GM23338 (cell line): Measurements from ENCODE around the gene HSCB. TPM values are rescaled to one million over a fixed set of nuclear protein-coding genes. Genes with fewer than 3 reads are reported as not detected.
A peak's percentile ranks its signal among the peaks of the same experiment; 100 is the strongest.

Experiments
- ATAC-seq: fragments of 200-7000 bp; cut with Tn5 transposase; 3 replicates; pipeline ENCODE4 v1.9.1; 2020
- DNase-seq: peaks from one replicate; pipeline ENCODE4 v3.0.0-alpha.2; 2015; ENCODE audit warnings: low spot score
- H2AFZ ChIP-seq: fragments of 200-600 bp; sonication (generic); 2 replicates; pipeline ENCODE4 v1.8.0; 2016; ENCODE audit warnings: antibody characterized with exemption, mild to moderate bottlenecking, moderate library complexity
- H3F3A ChIP-seq: fragments of 200-600 bp; sonication (generic); replicated peaks from 2 replicates; pipeline ENCODE4 v1.8.0; 2017; ENCODE audit warnings: antibody characterized with exemption, mixed run types, low read depth
- H3K27ac ChIP-seq: fragments of 200-600 bp; sonication (generic); 2 replicates; pipeline ENCODE4 v1.6.1; 2016; ENCODE audit warnings: low read depth
- H3K27me3 ChIP-seq: fragments of 200-600 bp; sonication (generic); 2 replicates; pipeline ENCODE4 v1.8.0; 2016; ENCODE audit warnings: mild to moderate bottlenecking, mixed run types, moderate library complexity; ENCODE audit not compliant: insufficient read depth
- H3K36me3 ChIP-seq: fragments of 200-600 bp; sonication (generic); 2 replicates; pipeline ENCODE4 v1.8.0; 2016; ENCODE audit warnings: mild to moderate bottlenecking; ENCODE audit not compliant: insufficient read depth
- H3K4me1 ChIP-seq: fragments of 200-600 bp; sonication (generic); 2 replicates; pipeline ENCODE4 v1.8.0; 2016; ENCODE audit warnings: mild to moderate bottlenecking, moderate library complexity; ENCODE audit not compliant: insufficient read depth
- H3K4me2 ChIP-seq: fragments of 200-600 bp; sonication (generic); 2 replicates; pipeline ENCODE4 v1.7.1; 2017; ENCODE audit warnings: mixed run types
- H3K4me3 ChIP-seq: fragments of 200-600 bp; sonication (generic); 2 replicates; pipeline ENCODE4 v1.6.1; 2016; ENCODE audit warnings: mixed run types
- H3K79me2 ChIP-seq: fragments of 200-600 bp; sonication (generic); replicated peaks from 2 replicates; pipeline ENCODE4 v1.8.0; 2017; ENCODE audit warnings: mild to moderate bottlenecking; ENCODE audit not compliant: insufficient read depth
- H3K9me2 ChIP-seq: fragments of 200-600 bp; sonication (generic); 2 replicates; pipeline ENCODE4 v1.8.0; 2017; ENCODE audit not compliant: insufficient read depth
- H4K20me1 ChIP-seq: fragments of 200-600 bp; sonication (generic); replicated peaks from 2 replicates; pipeline ENCODE4 v1.8.0; 2017; ENCODE audit warnings: mild to moderate bottlenecking; ENCODE audit not compliant: insufficient read depth
- H3K27ac Mint-ChIP-seq: 2 replicates; pipeline ENCODE4 v1.8.0; 2020; ENCODE audit warnings: inconsistent platforms, mild to moderate bottlenecking, moderate library complexity, mixed read lengths
- H3K27me3 Mint-ChIP-seq: 3 replicates; pipeline ENCODE4 v1.8.0; 2022; ENCODE audit warnings: low read depth, mild to moderate bottlenecking, moderate library complexity, mixed read lengths, inconsistent platforms; ENCODE audit not compliant: insufficient read depth, poor library complexity
- H3K36me3 Mint-ChIP-seq: 3 replicates; pipeline ENCODE4 v1.8.0; 2021; ENCODE audit warnings: low read depth, mild to moderate bottlenecking, inconsistent platforms, moderate library complexity, mixed read lengths
- H3K4me1 Mint-ChIP-seq: 3 replicates; pipeline ENCODE4 v1.8.0; 2020; ENCODE audit warnings: mild to moderate bottlenecking, inconsistent platforms, mixed read lengths
- H3K4me3 Mint-ChIP-seq: 3 replicates; pipeline ENCODE4 v1.8.0; 2021; ENCODE audit warnings: moderate library complexity, mild to moderate bottlenecking, inconsistent platforms, mixed read lengths
- H3K9me3 Mint-ChIP-seq: 3 replicates; pipeline ENCODE4 v1.8.0; 2020; ENCODE audit warnings: moderate library complexity, mild to moderate bottlenecking, inconsistent platforms, mixed read lengths
- CTCF ChIP-seq, 2 experiments: fragments of 200-600 bp in 1 of 2; sonication (generic) in 1 of 2; conservative IDR thresholded peaks; 2 replicates each; pipeline versions ENCODE4 v1.5.1 to v1.6.1; 2016 to 2017; ENCODE audit warnings: antibody characterized with exemption in 2 of 2, low read depth in 2 of 2, mild to moderate bottlenecking in 2 of 2, moderate library complexity in 1 of 2
- EZH2 ChIP-seq: fragments of 200-600 bp; sonication (generic); IDR thresholded peaks from one replicate; pipeline ENCODE4 v1.8.0; 2017; ENCODE audit warnings: antibody characterized with exemption, mild to moderate bottlenecking, low read depth; ENCODE audit not compliant: unreplicated experiment
- EZH2phosphoT487 ChIP-seq: fragments of 200-600 bp; sonication (generic); IDR thresholded peaks from one replicate; pipeline ENCODE4 v1.8.1; 2018; ENCODE audit warnings: antibody characterized with exemption; ENCODE audit not compliant: unreplicated experiment
- JUNB ChIP-seq: IDR thresholded peaks from one replicate; pipeline ENCODE4 v1.6.1; 2016; ENCODE audit warnings: antibody characterized with exemption; ENCODE audit not compliant: unreplicated experiment
- NANOG ChIP-seq: IDR thresholded peaks from 2 replicates; pipeline ENCODE4 v1.6.1; 2016; ENCODE audit warnings: antibody characterized with exemption, borderline replicate concordance
- REST ChIP-seq: IDR thresholded peaks from one replicate; pipeline ENCODE4 v1.6.1; 2018; ENCODE audit warnings: antibody characterized with exemption; ENCODE audit not compliant: unreplicated experiment
- ZNF331 ChIP-seq: fragments of 250-450 bp; sonication (Bioruptor Pico); IDR thresholded peaks from 2 replicates; pipeline ENCODE4 v1.5.0; 2020; ENCODE audit warnings: low read depth, mild to moderate bottlenecking, moderate library complexity
- ZNF462 ChIP-seq: fragments of 250-450 bp; sonication (Bioruptor Pico); IDR thresholded peaks from 2 replicates; pipeline ENCODE4 v1.5.0; 2020; ENCODE audit warnings: mild to moderate bottlenecking, moderate library complexity
- polyA plus RNA-seq: library from polyadenylated mRNA; unstranded; fragments of >200 nt; fragmentation: Nextera tagmentation; extraction: Ambion mirVana; gene quantifications from 2 replicates; pipeline ENCODE4 v1.2.1, GENCODE V29; 2016
- total RNA-seq: library from RNA; depleted of rRNA; stranded (reverse); fragments of >200 nt; shearing (Covaris generic); gene quantifications from 2 replicates; pipeline ENCODE4 v1.2.3, GENCODE V29; 2014
- TF ChIP-seq, protein P1 (sequence below): IDR thresholded peaks from 2 replicates; pipeline ENCODE4 v1.6.1; 2016; ENCODE audit warnings: antibody characterized with exemption

HSCB gene
- total and polyA plus RNA-seq, 2 experiments from 2014 or later, result 18.6 to 30.9 TPM

DNA sequence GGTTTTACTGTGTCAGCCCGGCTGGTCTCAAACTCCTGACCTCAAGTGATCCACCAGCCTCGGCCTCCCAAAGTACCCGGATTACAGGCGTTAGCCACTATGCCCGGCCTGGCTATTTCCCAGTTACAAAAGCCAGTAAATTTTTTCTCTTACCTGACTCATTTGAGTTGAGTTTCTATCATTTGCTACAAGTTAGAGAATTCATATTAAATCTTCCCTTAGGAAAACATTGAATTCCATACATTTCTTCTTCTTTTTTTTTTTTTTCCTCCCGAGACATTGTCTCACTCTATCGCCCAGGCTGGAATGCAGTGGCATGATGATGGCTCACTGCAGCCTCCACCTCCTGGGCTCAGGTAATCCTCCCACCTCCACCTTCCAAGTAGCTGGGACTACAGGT is 26.2 kb upstream of the HSCB start:
- no peak overlapping the region for H2AFZ ChIP-seq
- no peaks in the 10 kb centered on the region for H3K9me2 ChIP-seq
- TF ChIP-seq EZH2, result no peak
- no peak for TF ChIP-seq ZNF331 (CRISPR knock-in tag)
- TF ChIP-seq JUNB, result no peak
- no peak for TF ChIP-seq NANOG
- no peak for TF ChIP-seq REST
- no peak for TF ChIP-seq ZNF462 (CRISPR knock-in tag)
- no peak for TF ChIP-seq EZH2phosphoT487
- no peak for TF ChIP-seq CTCF (conservative IDR thresholded peaks at IDR 0.05; ENCODE audit: low read depth in 2 of 2)
- TF ChIP-seq, protein P1, sequence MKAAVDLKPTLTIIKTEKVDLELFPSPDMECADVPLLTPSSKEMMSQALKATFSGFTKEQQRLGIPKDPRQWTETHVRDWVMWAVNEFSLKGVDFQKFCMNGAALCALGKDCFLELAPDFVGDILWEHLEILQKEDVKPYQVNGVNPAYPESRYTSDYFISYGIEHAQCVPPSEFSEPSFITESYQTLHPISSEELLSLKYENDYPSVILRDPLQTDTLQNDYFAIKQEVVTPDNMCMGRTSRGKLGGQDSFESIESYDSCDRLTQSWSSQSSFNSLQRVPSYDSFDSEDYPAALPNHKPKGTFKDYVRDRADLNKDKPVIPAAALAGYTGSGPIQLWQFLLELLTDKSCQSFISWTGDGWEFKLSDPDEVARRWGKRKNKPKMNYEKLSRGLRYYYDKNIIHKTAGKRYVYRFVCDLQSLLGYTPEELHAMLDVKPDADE, result no peak
- Mint-ChIP-seq H3K36me3 (peaks cover 63% of the 10 kb centered on the region), H3K4me3 (no peak overlapping the region), H3K27ac (no peak overlapping the region), H3K9me3 (no peaks in the 10 kb centered on the region), H3K27me3 (no peaks in the 10 kb centered on the region), H3K4me1 (no peaks in the 10 kb centered on the region)
- H4K20me1 ChIP-seq, result peaks cover 3% of the 10 kb centered on the region; the same call in 1 of the 2 replicates
- H3K4me2 ChIP-seq, result no peak overlapping the region
- H3K79me2 ChIP-seq, result no peaks in the 10 kb centered on the region
- H3K4me3 ChIP-seq, result no peak overlapping the region
- peaks cover 13% of the 10 kb centered on the region; the same call in 1 of the 2 replicates for H3K36me3 ChIP-seq
- DNase-seq, result no peak
- no peaks in the 10 kb centered on the region for H3K4me1 ChIP-seq
- no peaks in the 10 kb centered on the region for H3K27me3 ChIP-seq
- 0 out of 2 replicates have a peak, but pooled peaks cover 4% of the 10 kb centered on the region for H3F3A ChIP-seq
- ATAC-seq, result no peak
- H3K27ac ChIP-seq, result 0 out of 2 replicates have a peak overlapping the region, but pooled peaks have one; percentile 24
